GM19438 (cell line): ENCODE measurements around the gene CCDC154.

Source experiments
- ATAC-seq: cut with Tn5 transposase; IDR thresholded peaks from one replicate; pipeline ENCODE4 v1.9.1; 2021; ENCODE audit warnings: low read depth; ENCODE audit not compliant: unreplicated experiment

Gene CCDC154

DNA sequence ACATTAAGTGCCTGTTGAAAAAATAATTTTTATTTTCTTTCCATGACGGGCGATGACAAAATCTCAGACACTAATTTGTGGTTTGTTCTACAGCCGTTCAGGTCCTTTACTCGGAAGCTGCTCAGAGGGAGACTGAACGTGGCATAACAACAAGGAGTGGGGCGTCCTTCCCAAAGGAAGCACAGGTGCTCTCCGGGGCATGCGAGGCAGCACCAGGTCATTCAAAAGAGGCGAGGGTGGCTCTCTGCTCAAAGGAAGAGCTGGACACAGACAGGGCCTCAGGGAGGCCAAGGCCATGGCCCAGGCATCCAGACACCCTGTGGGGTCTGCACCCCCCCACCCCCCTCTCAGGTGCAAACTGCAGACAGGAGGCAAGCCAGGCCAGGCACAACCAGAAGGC lies 46.0 kb downstream of the CCDC154 start:
- ATAC-seq: no peak

DNA sequence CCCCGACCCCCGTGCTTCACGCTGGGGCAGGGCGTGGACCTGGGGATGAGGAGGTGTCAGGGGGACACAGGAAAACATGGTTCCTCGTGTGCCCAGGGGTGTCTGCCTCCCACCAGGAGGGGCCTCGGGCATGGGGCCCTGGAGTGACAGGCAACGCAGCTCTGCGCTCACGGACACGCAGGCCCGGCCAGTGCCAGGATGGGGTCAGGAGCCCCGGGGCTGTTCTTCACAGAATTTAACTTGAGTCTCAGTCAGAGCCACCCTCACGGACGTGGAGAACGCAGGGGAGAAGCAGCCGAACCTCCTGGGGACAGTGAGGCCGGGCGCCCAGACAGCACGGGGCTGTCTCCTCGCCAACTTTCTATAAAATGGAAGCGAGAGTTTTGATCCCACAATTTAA lies 46.6 kb downstream of the CCDC154 start:
- no peak for ATAC-seq

DNA sequence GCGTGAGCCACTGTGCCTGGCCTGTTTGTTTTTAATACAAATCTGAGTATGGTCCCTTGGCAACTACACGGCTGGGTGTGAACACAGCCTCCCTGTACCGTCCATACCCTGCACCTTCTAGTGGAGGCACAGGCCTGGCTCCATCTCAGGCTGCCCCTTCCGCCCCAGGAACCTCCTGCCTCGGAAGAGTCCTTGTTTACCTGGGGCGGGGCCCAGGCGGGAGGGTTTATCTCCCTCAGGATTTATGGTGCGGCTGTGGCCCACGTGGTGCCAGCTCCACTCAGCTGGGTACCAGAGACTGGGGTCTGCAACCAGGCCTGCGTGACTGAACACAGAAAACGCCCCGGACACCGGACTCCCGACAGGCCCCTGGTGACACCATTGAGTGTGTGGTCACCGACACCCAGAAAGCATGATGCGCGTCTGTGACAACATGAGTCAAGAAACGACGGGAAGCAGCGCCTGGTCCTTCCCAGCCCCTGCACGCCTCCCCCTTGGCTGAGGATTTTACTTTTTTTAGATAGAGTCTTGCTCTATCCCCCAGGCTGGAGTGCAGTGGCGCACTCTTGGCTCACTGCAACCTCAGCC lies 48.8 kb downstream of the CCDC154 start:
- no peak for ATAC-seq

DNA sequence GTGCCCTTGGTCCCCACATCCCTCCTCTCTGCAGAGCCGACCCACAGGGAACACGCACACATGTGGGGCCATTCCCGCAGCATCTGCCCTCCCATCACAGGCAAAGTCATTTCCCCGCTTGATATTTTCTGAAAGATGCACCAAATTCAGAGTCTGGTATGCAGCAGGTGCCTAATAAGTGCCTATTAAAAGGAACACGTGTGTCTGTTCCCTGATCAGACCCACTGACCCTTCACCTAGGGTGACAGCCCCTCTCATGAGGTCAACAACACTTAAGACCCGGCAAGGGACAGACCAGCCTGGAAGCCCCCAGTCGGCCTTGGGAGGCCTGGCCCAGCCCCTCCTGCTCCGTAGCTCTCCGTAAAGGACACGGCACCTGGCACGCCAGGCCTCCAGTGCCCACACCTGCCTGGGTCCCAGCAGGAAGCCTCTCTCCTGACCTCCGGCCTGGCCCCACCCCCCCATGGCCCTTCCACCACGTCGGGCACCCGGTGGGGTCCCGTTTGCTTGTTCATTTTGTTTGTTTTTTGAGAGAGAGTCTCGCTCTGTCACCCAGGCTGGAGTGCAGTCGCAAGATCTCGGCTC lies 49.9 kb downstream of the CCDC154 start:
- ATAC-seq: no peak

DNA sequence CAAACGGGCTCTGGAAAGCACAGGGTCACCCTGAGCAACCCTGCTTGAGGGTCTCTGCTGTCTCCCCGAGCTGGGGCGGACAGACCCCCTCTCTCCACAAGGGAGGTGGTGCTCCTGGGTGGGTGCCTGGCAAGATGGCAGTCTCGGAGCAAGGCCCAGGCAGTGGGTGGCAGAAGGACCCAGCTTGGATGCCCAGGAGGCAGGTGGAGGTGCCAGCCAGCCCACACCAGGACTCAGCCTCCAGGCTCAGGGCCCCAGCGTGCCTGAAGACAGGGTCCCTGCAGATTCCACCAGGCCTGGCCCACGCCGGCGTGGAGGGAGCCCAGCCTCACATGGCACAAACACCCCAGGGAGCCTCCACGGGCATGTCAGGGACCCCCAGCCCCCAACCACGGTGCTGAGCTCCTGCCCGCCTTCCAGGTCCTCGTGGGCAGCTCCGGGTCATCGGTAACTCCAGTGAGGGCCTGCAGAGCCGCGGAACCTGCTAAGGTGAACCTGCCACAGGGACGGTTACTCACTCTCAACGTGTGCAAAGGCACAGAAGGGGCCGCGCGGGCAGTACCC lies 50.7 kb downstream of the CCDC154 start:
- ATAC-seq: no peak

DNA sequence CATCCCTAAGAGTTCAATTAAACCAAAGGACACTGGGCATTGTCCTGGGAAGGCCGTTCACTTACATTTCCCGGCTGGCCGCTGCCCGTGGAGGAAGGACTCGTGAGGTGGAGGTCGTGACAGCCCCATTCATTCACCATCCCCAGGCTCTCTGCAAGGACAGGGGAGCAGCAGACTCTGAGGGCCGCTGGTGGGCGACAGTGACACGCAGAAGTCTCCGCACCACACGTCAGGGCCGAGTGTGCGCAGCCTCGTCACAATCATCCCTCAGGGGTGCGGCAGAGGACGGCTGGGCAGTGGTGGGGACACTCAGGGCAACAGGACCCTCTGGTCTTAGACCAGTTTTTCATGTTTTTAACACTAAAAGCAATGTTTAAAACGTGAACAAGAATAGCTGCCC lies 51.5 kb downstream of the CCDC154 start:
- no peak for ATAC-seq

DNA sequence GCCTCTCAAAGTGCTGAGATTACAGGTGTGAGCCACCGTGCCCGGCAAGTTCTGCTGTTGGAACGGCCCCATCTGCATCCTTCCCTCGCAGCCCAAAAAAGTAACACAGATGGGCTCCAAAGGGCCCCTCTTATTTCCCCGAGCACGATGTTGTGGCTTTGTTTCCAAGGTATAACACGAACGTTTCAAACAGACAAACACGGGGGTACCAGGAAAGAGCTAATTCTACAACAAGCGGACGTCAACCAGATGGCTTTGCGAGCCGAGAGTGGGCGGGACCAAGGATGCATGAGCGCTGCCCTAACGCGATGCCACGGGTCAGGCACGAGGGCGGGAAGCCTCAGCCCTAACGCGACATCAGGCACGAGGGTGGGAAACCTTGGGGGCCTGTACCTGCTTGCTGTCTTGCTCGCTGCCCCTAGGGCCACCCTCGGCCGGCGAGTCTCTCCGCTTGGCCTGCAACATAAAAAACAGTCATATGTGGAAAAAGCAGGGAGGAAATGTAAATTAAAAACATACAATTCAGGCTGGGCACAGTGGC lies 54.0 kb downstream of the CCDC154 start:
- ATAC-seq: no peak

DNA sequence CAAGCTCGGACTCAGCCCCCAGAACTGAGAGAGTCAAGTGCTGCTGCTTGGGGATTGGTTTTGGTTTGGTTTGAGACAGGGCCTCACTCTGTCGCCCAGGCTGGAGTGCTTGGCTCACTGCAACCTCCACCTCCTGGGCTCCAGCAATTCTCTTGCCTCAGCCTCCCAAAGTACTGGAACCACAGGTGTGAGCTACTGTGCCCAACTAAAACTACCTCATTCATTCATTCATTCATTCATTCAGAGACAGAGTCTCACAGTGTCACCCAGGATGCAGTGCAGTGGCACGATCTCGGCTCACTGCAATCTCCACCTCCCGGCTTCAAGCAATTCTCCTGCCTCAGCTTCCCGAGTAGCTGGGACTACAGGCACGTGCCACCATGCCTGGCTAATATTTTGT lies 54.6 kb downstream of the CCDC154 start:
- ATAC-seq: no peak

DNA sequence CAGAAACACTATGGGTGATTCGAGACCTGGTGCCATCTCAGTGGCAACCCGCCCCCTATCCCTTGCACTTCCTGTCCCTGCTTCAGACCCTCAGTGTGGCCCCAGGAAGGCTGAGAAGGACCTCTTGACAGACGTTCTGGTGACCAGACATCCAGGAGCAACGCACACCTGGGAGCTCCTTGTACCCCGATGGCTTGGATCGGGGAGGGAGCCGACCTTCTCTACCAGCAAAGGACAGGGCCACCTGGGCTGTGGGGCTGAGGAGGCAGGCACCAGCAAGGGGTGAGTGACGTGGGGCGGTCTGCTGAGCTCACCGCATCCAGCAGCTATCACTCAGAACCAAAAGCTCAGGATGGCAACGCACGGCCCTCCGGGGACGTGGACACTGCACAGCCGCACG lies 57.0 kb downstream of the CCDC154 start:
- ATAC-seq: no peak

DNA sequence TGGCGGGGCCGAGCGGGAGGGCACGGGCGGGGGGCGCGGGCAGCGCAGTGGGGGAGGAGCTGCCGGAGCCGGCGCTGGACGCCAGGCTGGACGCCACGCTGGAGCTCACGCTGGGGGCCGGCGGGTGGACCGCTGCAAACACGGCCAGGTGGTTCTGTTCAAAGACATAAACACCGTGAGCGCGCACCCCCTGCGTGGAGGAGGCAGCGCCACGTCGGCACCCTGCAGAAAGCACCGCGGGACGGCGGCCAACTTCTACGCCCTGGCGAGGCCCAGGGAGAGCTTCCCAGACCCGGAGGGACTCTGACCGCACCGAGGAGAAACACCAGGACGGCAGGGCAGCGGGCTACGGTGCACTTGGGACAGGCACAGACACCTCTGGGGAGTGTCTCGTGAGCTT lies 59.1 kb downstream of the CCDC154 start:
- ATAC-seq: no peak
